ENCODE measurements around the gene TBC1D22A.

Gene TBC1D22A

DNA sequence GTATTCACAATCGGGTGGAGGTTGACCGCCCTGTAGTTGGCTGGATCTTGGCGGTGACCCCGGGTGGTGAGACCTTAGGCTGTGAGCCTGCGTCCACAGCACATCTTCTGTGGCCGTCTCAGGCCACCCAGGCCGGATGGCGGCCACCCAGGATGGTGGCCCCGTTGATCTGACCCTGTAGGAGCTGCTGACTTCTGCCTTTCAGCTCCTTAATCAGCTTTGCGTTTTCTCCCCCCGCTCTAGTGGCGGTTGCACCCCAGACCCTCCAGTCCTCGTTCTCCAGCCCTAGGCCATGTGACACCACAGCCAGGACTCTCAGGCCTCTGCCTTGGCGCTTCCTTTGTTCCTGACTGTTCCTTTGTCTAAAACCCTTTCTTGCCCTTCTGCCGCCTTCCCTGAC, 244.0 kb downstream of the TBC1D22A start:
- H3K4me3 ChIP-seq (ENCODE audit: low read length), result no peak overlapping the region
- no peak for TF ChIP-seq ZNF274 (IDR thresholded peaks at IDR 0.05; ENCODE audit: low read depth, low read length)

DNA sequence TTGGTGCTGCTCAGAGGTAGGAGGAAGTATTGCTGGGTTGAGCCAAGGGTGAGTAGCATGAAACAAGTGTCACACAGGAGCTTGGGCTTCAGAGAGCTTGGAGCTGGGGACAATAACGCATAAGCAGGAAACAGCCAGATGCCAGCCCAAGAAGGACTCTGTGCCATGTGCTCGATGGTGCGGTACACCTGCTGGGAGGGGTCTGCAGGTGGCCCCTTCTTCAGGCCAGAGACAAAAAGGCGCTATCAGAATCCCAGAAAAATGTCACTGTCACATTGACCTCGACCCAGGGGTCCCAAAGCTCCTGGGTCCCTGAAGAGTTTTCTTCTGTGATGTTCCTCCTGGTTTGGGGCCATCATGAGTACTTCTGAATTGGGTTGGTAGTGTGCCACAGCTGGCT, 244.4 kb downstream of the TBC1D22A start:
- TF ChIP-seq ZNF274 (IDR thresholded peaks at IDR 0.05; ENCODE audit: low read depth, low read length), result no peak
- H3K4me3 ChIP-seq (ENCODE audit: low read length), result no peak overlapping the region

DNA sequence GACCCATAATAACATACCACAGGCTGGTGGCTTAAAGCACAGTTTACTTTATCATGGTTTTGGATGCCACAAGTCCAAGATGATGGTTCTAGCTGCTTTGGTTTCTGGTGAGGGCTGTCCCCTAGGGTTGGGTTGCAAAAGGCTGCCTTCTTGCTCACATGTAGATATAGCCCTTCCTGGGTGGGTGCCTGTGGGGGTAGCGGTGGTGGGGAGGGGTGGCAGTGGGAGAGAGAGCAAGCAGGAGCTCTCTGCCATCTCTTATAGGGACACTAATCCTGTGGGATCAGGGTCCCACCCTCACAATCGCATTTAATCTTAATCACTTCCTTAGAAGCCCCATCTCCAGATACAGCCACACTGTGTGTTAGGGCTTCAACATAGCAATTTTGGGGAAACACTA, 245.0 kb downstream of the TBC1D22A start:
- no peak overlapping the region for H3K4me3 ChIP-seq (ENCODE audit: low read length)
- no peak for TF ChIP-seq ZNF274 (IDR thresholded peaks at IDR 0.05; ENCODE audit: low read depth, low read length)

DNA sequence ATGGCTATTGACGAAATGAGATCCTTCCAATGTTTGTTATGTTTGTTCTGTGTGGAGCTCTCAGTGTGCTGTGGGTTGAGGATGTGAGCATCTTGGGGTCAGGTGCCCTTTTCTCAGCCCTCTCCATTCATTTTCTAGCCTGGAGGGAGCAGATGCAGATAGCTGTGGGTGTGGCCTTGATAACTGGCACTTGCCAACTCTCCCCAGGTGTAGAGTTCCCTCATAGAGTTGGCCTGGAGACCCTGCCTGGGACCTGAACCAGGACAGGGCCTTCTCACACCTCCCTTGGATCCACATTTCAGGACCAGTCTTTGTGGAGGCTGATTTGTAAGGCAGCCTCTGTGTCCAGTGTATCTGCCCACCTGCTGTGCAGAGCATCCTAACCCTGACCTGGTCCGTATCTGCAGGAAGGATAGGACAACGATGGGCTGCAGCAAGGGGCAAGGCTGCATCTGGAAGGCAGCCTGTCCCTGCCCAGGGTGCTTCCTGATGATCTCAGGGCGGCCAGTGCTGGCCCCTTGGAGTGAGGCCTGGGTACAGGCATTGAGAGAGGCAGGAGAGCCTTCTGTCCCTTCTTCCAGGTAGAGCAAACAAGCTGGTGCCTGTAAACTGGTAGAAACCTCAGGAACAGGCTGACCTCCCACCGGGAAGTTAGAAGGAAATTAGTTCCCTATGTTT, 245.9 kb downstream of the TBC1D22A start:
- no peak for TF ChIP-seq ZNF274 (IDR thresholded peaks at IDR 0.05; ENCODE audit: low read depth, low read length)
- no peak overlapping the region for H3K4me3 ChIP-seq (ENCODE audit: low read length)

DNA sequence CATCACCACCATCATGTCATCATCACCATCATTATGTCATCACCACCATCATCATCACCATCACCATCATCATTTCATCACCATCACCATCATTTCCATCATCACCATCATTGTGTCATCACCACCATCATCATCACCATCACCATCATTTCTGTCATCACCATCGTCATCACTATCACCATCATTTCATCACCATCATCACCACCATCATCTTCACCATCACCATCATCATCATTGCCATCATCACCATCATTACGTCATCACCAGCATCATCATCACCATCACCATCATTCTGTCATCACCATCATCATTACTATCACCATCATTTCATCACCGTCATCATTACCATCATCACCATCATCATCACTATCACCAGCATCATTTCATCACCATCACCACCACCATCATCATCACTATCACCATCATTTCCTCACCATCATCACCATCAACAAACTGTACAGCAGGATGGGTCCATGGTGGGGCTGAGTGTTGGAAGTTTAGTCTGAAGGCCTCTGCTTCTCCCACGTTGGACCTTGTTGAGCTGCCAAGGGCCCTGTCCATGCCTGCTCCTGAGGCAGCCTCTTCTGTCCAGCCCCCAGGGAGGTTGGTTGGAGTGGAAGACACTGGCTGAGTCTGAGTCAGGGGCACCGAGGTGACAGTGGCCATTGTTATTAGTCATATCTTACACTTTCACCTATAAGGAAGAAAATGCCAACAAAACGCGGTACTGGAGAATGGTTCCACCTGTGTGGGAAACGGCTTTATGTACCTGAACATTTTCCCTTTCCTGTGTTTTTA, 247.1 kb downstream of the TBC1D22A start:
- no peak for TF ChIP-seq ZNF274 (IDR thresholded peaks at IDR 0.05; ENCODE audit: low read depth, low read length)
- H3K4me3 ChIP-seq (ENCODE audit: low read length), result no peak overlapping the region

DNA sequence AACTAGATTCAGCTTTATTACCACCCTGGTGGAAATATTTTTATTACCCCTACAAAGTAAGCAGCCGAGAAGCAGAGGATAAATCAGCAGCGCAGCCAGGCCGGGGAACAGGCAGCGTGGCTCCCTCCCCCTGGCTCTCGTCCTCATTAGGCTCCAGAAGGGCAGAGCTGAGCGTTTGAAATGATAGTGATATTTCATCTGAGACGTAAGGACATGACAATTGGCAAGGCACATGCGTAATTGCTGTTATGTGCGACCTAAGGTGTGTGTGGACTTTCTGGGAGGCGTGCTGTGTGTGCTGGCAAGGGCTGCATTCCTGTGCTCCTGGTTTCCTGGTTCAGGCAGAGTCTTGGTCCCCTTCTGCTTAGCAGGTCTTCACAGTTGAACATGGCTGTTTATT, 247.8 kb downstream of the TBC1D22A start:
- no peak for TF ChIP-seq ZNF274 (IDR thresholded peaks at IDR 0.05; ENCODE audit: low read depth, low read length)

DNA sequence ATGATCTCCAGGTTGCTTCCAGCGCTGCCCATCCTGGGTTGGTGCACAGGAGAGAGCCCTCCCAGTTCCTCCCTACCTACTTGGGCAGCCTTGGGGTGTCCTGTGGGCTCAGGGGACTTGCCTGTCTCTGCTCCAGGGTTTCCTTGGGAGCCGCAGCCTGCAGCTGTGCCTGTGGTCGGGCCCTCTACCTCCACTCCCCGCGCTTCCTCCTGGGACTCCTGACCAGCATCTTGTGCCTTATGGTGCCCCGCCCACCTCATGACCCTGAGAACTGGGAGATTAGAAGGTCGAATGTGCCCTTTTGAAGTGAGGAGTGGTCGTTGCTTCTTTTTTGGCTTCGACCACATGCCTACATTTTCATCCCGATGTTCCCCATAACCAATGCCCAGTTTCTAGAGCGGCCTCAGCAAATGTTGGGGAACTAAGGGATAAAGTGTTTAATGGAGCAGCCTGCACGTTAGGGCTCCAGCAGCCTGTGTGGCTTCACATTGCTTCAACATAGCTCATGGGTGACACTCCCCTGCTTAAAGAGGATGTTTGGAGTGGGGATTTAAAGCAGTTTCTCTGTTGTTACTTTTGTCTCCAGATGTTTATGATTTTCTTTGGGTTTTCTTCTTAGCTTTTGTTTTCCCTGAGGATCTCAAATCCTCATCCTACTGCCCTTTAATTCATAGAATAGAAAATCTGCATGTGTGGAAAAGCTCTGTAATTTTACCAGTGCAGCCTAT, 248.8 kb downstream of the TBC1D22A start:
- TF ChIP-seq ZNF274 (IDR thresholded peaks at IDR 0.05; ENCODE audit: low read depth, low read length), result no peak
- H3K4me3 ChIP-seq (ENCODE audit: low read length), result no peak overlapping the region

More for the DNA sequence above, 247.8 kb downstream of the TBC1D22A start:
- H3K4me3 ChIP-seq (ENCODE audit: low read length), result no peak overlapping the region

DNA sequence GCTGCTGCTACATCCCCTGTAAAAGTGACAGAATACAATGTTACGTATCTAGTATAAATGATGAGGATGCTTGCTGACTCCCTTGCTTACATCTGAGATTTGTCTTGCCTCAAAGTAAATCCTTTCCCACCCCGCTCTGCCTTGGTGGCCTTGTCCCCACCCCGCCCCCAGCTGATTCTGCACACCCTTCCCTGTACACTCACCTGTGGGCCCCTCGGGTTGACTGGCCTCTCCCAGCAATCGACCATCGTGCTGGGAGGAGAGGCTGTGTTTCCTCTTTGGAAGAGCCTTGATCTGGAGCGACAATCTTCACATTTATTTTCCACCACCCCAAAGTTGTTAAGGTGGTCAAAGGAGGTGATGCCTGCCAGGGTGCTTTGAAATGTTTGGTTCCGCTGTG, 249.4 kb downstream of the TBC1D22A start:
- no peak for TF ChIP-seq ZNF274 (IDR thresholded peaks at IDR 0.05; ENCODE audit: low read depth, low read length)
- no peak overlapping the region for H3K4me3 ChIP-seq (ENCODE audit: low read length)

DNA sequence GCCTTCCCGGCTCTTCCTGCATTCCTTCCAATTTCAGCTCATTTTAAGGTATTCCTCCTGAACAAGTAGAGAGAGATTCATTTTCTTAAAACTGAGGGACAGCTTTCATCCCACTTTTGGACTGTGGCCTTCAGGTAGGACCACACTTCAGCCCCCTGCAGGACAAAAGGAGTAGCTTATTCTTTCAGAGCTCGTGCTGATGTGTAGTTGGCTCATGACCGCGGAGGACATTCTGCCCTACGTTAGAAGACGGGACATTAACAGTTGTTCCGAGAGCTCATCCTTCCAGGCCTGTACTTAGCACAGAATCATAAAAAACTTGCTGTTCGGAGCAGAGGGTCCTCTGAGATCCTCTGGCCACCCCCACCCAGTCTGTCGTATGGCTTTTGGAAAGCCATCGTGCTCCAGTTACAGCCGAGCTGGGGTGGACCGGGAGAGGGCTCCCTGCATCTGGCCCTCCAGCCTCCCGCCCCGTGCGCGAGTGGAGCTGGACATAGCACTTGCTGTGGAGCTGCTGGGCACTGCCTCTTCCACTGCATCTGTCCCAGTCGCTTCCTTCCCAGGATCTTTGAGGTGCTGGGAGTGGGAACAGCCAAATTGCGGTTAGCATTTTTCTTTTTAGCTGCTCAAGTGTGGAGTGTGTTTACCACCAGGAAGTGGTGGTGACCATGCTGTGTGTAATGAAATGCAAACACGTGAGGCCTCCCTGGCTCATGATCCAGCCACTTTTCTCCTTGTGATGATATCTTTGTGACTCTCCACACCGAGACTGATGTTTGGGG, 250.3 kb downstream of the TBC1D22A start:
- no peak overlapping the region for H3K4me3 ChIP-seq (ENCODE audit: low read length)
- no peak for TF ChIP-seq ZNF274 (IDR thresholded peaks at IDR 0.05; ENCODE audit: low read depth, low read length)

DNA sequence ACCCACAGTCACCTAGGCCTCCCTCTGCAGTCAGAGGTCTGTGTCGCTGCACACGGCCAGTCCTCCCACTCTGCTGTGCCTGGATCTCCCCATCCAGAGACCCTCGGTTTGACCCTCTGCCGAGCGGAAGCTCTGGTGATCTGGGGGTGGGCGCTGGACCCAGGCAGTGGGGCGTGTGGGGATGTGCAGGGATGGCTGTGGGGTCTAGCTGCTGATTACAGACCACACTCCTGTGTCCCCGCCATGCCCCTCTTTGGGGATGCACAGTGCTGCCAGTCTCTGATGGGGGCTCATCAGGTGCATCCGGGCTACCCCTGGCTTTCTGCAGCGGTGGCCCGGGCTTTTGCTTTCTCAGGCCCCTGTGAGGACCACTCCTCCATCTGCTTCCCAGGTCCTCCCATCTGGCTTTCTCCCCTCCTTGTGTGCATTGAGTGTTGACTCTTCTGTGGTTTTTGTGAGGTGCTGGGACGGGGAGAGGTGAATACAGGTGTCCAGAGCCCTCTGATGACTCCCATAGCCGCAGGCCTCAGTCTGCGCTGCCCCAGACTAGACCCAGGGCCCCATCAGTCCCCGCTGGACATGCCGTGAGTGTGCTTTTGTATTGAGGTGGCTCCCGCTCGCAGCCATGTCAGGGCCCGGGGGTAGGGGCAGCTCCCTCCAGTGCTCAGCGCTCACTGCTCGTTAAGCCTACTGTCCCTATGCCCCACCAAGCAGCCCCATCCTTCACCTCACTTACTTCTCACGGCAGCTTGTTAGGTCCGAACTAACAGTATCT, 251.6 kb downstream of the TBC1D22A start:
- TF ChIP-seq ZNF274 (IDR thresholded peaks at IDR 0.05; ENCODE audit: low read depth, low read length), result no peak

DNA sequence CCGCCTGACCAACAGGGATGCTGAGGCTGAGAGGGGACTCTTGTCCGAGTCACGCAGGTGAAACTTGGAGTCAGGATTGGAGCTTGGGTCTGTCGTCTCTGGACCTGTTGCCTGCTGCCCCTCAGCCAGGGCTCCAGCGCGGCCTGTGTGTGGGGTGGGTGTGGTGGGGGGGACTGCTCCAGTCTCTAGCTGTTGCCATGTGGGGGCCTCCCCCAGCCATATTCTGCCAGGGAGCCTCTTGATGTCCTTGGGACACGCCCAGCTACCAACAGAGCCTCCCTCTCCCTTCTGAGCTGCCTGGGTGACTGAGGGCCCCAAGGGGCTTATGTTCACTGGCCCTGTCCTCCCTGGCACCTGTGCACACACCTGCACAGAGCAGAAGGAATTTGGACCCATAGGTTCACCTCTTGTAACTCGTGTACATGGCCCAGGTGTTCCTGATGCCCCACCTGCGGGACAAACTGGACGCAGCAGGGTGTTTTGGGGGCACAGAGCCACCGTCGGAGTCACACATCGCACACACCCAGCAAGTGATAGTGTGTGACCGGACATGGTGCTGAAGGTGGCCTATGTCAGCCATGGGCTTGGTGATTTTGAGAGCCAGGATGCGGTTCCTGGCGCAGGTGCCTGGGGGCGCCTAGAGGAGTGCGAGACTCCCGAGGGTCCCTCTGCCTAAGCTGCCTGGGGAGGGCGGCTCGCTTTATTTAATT, 252.3 kb downstream of the TBC1D22A start:
- TF ChIP-seq ZNF274 (IDR thresholded peaks at IDR 0.05; ENCODE audit: low read depth, low read length), result no peak
- no peak overlapping the region for H3K4me3 ChIP-seq (ENCODE audit: low read length)

More for the DNA sequence above, 251.6 kb downstream of the TBC1D22A start:
- no peak overlapping the region for H3K4me3 ChIP-seq (ENCODE audit: low read length)

DNA sequence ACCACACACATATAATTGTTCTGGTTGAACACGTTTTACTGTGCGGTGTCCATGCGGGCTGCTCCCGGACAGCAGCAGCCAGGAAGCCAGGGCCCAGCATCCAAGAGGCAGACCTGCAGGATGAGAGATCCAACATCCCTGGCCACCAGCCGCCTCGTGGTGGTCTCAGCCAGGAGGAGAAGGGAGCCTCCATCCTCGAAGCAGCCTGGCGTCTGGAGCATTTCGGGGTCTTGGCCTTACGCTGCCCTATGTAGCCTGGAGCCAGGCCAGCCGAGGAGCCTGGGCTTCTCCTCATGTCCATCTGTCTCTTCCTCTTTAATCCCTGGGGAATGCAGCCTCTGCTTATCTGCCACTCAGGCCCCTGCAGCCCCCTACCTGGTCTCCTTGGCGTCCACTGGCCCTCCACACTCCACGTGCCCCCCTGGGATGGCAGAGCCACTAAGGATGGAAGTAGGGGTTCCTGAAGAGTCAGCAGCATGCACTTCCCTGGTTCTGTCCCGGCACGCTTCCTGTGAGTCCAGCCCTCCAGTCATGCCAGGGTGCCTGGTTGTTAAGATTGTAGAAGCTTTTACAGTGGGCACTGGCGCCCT, 253.2 kb downstream of the TBC1D22A start:
- no peak overlapping the region for H3K4me3 ChIP-seq (ENCODE audit: low read length)
- no peak for TF ChIP-seq ZNF274 (IDR thresholded peaks at IDR 0.05; ENCODE audit: low read depth, low read length)
